ENCODE results near the gene STK26.
"Not testable (repeated sequence)": the region's sequence is repeated elsewhere in the genome, so short reads cannot be mapped to it uniquely, and the experiment has no call there.

DNA sequence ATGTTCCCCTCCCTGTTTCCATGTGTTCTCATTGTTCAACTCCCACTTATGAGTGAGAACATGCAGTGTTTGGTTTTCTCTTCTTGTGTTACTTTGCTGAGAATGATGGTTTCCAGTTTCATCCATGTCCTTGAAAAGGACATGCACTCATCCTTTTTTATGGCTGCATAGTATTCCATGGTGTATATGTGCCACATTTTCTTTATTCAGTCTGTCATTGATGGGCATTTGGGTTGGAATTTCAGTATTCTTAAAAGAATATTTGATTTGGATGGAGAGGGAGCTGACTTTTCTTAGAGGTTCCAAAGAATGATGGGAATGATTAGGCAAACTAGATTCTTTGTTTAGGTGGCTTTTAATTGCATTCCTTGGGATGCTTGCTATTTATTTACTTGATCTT, 28.7 kb downstream of the STK26 start:
- TF ChIP-seq, protein P1, sequence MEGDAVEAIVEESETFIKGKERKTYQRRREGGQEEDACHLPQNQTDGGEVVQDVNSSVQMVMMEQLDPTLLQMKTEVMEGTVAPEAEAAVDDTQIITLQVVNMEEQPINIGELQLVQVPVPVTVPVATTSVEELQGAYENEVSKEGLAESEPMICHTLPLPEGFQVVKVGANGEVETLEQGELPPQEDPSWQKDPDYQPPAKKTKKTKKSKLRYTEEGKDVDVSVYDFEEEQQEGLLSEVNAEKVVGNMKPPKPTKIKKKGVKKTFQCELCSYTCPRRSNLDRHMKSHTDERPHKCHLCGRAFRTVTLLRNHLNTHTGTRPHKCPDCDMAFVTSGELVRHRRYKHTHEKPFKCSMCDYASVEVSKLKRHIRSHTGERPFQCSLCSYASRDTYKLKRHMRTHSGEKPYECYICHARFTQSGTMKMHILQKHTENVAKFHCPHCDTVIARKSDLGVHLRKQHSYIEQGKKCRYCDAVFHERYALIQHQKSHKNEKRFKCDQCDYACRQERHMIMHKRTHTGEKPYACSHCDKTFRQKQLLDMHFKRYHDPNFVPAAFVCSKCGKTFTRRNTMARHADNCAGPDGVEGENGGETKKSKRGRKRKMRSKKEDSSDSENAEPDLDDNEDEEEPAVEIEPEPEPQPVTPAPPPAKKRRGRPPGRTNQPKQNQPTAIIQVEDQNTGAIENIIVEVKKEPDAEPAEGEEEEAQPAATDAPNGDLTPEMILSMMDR (IDR thresholded peaks at IDR 0.05): not testable (repeated sequence)
- not testable (repeated sequence) for TF ChIP-seq POLR2A (IDR thresholded peaks at IDR 0.05)
